CD4-positive, alpha-beta T cell treated with Interleukin-21 for 1 hour (primary cell): Measurements from ENCODE around the gene GBX2.

Experiments
- DNase-seq: peaks from one replicate; pipeline ENCODE4 v3.0.0-alpha.2; 2020

The GBX2 gene

GRCh38 chr2:236180076-236180816, 12.1 kb upstream of the GBX2 start:
- no peak for DNase-seq

DNA sequence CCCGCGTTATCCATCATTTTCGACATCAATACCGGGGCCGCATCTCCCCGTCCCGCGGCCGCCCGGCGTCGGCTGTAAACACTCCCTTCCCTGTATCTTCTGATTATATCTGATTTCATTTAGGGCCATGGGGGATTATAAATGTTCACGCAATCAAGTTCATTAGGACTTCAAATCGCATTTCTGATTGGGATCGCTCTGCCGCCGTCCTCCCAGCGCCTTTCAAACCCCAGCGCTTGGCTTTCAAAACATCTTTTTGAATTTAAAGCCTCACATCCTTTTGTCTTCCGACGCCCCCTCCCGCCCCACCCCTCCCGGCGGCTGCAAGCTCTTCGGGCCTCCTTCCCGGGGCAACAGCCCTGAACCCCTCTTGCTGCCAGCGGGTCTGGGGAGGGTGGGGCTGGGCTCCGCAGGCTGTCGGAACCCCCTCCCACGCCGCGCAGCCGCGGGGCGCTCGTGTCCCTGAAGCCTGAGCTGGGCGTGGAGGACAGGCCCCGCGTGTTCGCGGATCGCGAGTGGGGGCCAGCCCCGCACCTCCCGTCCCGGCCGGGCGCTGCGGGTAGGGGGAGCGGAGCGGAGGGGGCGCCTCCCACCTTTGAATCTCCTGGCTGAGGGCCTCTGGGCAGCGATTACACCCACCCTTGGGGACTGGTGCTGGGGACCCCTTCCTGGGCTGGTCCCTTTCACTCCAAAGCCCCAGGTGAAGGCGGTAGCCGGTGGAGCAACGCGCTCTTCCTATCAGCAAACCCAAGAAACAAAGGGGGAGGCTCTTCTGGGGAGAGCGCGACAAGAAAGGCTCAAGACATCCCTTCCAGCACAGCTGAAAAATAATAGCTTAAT, 11.3 kb upstream of the GBX2 start:
- DNase-seq: no peak

DNA sequence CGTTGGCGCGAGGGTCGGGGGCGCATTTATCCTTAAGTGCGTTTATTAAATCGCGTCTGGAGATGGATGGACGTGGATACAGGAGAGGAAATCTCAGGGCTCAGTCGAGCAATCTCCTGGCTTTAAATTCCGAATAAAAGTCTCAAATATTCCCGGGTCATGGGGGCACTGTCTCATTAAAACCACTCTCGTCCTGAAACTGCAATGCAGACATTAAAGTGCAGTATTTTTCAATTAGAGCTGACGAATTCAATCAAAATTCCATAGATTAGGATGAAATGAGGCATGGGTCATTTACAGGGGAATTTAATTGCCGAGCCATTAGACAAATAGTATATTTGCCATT, 10.7 kb upstream of the GBX2 start:
- DNase-seq: no peak

- peak; percentile 25 for DNase-seq
Measured at GRCh38 chr2:236177967-236178889, 10.0 kb upstream of the GBX2 start.

DNA sequence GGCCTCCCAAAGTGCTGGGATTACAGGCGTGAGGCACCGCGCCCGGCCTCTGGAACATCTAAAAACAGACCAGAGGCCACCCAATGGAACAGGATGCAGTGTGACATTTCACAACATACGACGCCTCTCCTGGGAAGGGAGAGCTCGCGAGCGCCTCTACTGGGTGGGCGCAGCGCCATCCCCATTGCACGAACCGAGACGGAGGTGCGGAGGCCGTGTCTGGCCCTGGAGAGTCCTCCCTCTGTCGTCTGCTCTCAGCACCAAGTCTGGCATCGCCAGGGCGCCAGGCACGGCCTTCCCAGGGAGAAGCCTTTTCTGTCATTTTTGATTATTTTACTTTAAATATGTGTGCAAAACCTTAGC, 9.4 kb upstream of the GBX2 start:
- DNase-seq: no peak

- DNase-seq: no peak
Measured at GRCh38 chr2:236176951-236177350, 8.8 kb upstream of the GBX2 start.

DNA sequence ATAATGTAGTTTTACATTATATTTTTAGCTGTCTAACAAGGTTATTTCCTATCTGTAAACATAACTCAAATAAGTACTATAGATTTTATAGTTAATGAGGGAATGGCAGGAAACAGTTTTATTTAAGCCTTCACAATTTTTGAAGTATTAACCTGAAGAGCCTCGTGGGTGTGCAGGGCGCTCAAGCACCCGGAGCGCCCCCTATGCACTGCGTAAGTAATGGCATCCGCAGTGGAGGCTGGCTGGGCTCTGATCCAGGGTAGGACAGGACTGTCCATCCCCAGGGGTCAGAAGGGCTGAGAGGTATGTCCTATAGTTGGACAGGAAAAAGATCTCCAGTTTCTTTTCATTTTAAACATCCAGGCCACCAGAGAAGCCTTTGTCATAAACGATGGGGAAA, 8.2 kb upstream of the GBX2 start:
- no peak for DNase-seq

DNA sequence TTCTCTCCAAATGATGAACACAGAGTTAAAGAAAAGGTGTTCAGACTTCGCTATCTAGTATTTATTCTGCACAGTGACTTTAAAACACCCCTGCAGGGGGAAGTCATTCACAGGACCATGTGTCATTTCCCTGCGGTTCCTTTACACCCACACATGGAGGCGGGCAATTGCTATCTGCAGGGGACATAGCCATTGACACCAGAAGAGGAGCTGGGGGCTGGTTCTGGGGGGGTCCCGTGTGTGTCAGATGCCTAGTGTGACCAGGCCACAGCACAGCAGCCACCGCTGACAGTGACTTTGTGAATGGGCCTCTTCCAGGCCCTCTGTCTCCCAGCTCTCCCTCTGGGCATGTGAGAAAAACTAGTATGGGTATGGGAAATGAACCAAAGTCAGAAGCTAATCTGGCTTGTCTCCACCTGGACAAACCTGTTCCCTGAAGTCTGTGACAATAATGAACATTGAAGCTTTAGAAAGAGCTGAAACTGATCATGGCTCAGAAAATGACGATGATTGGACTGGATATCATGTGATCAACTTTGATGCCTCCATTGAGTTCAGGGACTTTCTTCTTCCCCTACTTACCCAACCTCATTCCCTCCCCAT, 7.5 kb upstream of the GBX2 start:
- DNase-seq: no peak

DNA sequence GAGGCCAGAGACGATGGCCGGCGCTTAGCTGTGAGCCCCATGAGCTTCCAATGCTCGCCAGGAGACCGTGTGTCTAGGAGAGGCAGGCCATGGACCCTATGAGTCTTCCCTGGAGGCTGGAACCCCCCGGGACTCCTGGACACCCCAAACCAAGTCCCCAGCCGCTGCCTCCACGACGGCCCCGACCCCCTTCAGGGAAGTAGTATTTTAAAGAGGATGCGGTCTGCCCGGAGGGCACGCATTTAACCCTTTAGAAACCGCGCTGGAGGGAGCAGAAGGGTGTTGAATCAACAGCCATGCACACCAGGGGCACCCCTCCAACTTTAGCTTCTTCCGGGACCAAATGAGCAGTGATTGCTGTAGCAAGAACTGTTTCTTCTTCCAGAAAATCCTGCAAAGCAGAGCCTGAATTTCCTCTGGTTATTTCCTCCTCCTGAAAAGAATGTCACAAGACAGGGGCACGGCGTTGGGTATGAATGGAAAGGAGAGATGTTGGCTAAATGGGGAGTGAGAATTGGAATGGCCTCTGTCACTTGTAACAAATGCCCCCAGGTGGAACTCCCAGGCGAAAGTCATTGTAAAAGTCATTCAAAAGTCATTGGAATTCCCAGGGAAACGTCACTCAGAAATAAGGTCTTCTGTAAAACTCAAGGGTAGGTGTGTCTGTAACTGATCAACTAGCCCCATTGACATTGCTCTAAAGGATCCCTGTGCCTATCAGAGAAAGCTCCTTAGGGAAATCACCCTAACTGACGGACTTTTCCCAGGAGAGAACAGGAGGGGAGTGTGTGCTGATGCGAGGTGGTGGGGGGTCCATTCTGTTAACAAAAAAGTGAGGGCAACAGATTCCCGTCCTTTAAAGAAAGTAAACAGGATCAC, 5.8 kb upstream of the GBX2 start:
- DNase-seq: no peak

- DNase-seq: no peak
Measured at GRCh38 chr2:236173036-236173728, 5.0 kb upstream of the GBX2 start.

GRCh38 chr2:236172255-236173035, 4.3 kb upstream of the GBX2 start:
- no peak for DNase-seq

DNA sequence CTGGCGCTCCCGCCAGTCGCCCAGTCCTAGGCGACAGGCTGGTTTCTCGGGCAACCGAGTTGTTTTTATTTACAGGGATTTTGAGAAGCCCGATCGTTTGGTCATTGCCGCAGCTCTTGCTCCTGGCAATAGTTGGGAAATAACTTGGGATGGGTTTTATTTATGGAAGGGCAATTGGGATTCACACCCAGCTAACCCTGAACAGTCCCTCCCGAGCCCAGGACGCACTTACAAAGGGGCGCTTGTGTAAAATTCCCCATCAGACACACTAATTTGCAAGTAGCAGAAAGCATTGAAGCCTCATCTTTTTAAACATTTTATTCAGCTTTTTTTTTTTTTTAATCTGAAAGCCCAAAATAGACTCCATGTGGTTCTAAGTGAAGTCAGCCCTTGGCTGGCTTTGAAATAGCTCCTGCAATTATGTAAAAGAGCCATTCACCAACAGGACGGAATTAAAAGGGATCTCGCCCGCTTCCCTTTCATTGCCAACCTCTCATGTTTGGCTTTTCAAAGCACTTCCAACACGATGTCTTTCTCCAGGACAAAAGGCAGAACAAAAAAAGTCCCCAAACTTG, 3.6 kb upstream of the GBX2 start:
- no peak for DNase-seq

DNA sequence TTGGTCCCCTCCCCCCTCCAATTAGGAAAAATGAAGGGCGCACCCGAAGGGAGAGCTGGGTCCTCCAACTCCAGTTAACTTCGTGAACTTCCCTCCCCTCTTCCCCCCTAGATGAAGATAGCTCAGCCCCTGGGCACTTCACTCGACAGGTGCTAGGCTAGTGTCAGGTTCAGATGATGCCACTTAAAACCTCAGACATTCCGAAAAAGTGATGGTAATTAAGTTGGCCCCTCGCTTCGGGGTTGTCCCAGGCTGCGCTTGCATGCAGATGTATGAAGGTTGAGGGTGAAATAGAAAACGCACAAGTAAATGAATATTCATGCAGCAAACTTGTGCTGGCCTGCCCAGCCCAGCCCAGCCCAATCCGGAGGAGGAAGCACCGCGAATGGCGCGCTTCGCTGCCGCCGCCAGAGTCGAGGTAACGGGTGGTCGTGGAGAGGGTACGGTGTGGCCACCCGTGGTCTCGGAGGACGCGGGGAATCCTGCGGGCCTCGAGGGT, 3.0 kb upstream of the GBX2 start:
- no peak for DNase-seq

DNA sequence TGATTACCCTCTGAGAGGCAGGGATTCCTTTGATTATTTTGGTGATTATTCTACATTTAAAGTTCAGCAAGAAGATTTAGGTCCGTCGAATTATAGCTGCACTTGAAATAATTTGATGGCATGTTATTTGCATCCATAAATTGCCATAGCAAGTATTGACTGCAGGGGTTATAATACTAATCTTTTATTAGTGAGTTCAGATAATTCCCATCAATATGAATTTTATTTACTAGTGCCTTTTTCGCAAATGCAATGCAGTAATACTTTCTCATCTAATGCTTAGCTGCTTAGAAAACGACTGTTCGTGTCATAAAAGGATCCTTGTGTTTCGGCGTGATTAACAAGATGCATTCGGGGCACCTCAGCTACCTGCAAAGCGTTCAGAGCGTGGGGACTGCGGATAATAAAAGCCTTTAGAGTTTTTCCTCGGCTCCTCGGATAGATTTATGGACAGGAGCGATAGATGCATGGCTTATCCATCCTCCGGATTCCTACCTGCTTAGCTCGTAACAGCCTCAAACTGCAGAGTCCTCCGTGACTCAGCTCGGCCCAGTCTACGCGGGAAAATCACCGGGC, 2.5 kb upstream of the GBX2 start:
- DNase-seq: no peak

DNA sequence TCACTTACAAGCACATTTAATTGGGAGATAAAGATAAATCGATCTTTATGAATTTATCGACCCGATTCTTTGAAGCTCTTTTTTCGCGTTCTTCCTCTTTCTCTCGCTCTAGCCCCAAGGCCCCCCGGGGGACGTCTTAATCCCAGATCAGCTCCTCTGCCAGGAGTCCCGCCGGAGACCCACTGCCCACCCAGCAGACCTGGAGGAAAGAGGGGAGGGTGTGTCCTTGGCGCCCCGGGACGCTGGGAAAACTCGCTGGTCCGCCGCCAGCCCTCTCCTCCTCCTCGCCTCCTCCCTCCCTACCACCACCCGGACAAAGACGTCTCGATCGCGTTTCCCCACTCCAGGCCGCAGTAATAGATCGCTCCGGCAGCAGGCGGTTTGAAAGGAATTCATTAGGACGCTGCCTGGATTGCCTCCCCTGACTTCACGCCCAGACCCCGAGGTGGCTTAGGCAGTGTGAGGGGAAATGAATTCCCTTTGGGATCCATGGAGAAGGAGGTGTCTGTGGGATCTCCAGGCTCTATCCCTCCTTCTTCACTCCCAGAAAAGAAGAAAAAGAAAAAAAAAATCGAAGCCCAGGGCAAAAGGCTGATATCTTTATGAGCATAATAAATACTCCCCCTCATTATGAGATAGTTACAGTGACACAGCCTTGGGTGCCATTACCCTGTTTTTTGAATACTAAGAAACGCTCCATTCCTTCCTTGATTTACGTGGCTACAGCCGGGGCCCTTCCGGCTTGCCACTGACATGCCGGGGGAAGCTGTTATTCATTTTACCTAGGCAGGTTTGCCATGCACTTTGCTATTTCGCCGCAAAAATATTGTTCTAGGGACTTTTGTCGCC, 1.8 kb upstream of the GBX2 start:
- DNase-seq: no peak

DNA sequence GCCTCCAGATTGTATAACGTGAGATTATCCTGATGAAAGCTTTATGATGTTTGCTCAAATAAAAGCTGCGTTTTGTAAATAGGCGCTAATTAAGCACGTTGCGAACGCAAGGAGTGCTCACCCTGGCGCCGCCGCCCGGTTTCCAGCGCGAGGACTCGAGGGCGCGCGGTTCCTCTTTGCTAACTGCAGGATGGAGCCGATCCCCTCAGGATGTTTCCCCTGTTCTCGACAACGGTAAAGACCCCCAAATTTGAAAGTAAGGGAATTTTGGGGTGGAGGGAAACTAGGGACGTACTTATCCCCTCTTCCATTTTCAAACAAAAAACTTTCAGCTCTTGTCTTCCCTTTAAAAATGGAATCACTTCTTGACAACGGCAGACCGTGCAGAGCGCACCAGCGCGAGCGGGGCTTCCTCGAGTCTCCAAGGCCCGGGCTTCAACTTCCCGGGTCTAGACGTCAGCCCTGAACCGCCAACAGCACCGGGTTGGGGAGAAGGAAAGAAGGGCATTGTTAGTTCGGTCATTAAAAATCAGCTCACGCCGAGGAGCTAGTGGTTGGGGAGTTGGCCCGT, 1.1 kb upstream of the GBX2 start:
- DNase-seq: no peak

DNA sequence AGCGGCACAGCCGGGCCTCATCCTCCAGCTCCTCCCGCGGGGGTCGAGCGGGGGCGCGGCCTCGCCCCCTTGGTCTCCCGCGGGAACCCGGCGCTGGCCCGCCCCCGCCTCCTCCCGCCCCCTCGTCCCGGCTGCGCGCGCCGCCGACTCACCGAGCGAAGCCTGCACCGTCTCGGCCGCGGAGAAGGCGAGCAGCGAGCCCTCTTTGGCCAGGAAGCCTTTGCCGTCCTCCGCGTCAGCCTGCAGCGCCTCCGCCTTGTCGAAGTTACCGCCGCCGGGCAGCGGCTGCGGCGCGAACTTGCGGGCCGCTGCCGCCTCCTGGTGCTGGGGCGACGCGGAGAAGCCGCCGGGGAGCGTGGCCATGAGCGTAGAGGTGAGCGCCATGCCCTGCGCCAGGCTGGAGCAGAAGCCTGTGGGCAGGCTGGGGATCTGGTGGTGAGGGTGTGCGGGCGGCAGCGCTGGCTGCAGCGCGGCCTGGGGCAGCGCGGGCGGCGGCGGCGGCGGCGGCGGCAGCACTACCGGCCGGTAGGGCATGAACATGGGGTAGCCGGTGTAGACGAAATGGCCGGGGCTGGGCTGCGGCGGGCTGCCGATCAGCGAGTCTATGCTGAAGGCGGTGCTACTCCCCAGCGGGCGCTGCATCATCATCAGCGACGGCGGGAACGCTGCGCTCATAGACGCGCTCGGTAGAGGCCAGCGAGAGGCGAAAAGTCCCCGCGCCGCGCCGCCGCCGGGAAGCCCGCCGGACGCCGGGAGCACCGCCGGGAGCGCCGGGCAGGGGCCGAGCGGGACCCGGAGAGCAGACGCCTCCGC, 683 bp downstream of the GBX2 start:
- no peak for DNase-seq
